Fibroblast of lung (primary cell): ENCODE data around the gene G3BP2. TPM values are rescaled to one million over a fixed set of nuclear protein-coding genes. Genes with fewer than 3 reads are reported as not detected.

ENCODE experiments used
- DNase-seq, 2 donors: peaks; one replicate each; pipeline versions ENCODE4 v3.0.0 to v3.0.0-alpha.2; 2010; ENCODE audit warnings: low read depth in 2 of 2
- H2AFZ ChIP-seq: 2 replicates; pipeline ENCODE4 v1.5.1; 2012; ENCODE audit warnings: low read length, control low read depth, inconsistent platforms
- H3K27ac ChIP-seq: 2 replicates; pipeline ENCODE4 v1.5.1; 2011; ENCODE audit warnings: low read length, control low read depth; ENCODE audit not compliant: insufficient read depth
- H3K27me3 ChIP-seq: 2 replicates; pipeline ENCODE4 v1.5.1; 2011; ENCODE audit warnings: mild to moderate bottlenecking, low read length; ENCODE audit not compliant: control insufficient read depth, insufficient read depth
- H3K36me3 ChIP-seq: 2 replicates; pipeline ENCODE4 v1.5.1; 2011; ENCODE audit warnings: low read length; ENCODE audit not compliant: control insufficient read depth, insufficient read depth
- H3K4me1 ChIP-seq: 2 replicates; pipeline ENCODE4 v1.5.1; 2011; ENCODE audit warnings: low read length; ENCODE audit not compliant: control insufficient read depth, insufficient read depth; ENCODE audit errors: extremely low read depth
- H3K4me2 ChIP-seq: 2 replicates; pipeline ENCODE4 v1.5.1; 2011; ENCODE audit warnings: low read length, control low read depth; ENCODE audit not compliant: insufficient read depth; ENCODE audit errors: extremely low read depth
- H3K4me3 ChIP-seq, 4 experiments: fragments of 200-600 bp in 1 of 4; sonication (generic) in 1 of 4; replicated peaks in 1 of 4; 2 replicates each; pipeline ENCODE4 v1.5.1; 2011 to 2016; ENCODE audit warnings: low read length in 4 of 4, low read depth in 3 of 4, mild to moderate bottlenecking in 3 of 4, control low read depth in 2 of 4, inconsistent platforms in 1 of 4, mixed read lengths in 1 of 4; ENCODE audit not compliant: insufficient read depth in 1 of 4; ENCODE audit errors: control extremely low read depth in 1 of 4
- H3K79me2 ChIP-seq: 2 replicates; pipeline ENCODE4 v1.5.1; 2012; ENCODE audit warnings: mild to moderate bottlenecking, low read length, inconsistent platforms; ENCODE audit not compliant: control insufficient read depth, insufficient read depth
- H3K9ac ChIP-seq: 2 replicates; pipeline ENCODE4 v1.5.1; 2011; ENCODE audit warnings: mild to moderate bottlenecking, low read length, control low read depth; ENCODE audit not compliant: insufficient read depth
- H3K9me3 ChIP-seq: 2 replicates; pipeline ENCODE4 v1.5.1; 2012; ENCODE audit warnings: low read depth, low read length; ENCODE audit not compliant: control insufficient read depth, insufficient read depth
- H4K20me1 ChIP-seq: 2 replicates; pipeline ENCODE4 v1.5.1; 2011; ENCODE audit warnings: low read length; ENCODE audit not compliant: control insufficient read depth, insufficient read depth; ENCODE audit errors: extremely low read depth
- CTCF ChIP-seq, 2 donors: IDR thresholded peaks in 1 of 2; conservative IDR thresholded peaks in 1 of 2; 1 replicate in 1 of 2; 2 replicates in 1 of 2; pipeline ENCODE4 v1.5.1; 2011 to 2012; ENCODE audit warnings: low read length in 2 of 2, control low read depth in 1 of 2, inconsistent platforms in 1 of 2, low read depth in 1 of 2, mild to moderate bottlenecking in 1 of 2
- EZH2 ChIP-seq: IDR thresholded peaks from 2 replicates; pipeline ENCODE4 v1.5.1; 2012; ENCODE audit warnings: low read length, control low read depth, mild to moderate bottlenecking; ENCODE audit errors: missing control alignments
- polyA plus RNA-seq, 2 donors: library from polyadenylated mRNA; depleted of rRNA in 1 of 2; stranded (reverse) in 1 of 2; unstranded in 1 of 2; fragments of >200 nt; gene quantifications; 2 replicates each; pipeline ENCODE4 v1.2.1, GENCODE V29; 2011 to 2012; ENCODE audit warnings: missing spikeins in 1 of 2
- total RNA-seq: library from RNA; depleted of rRNA; stranded (reverse); fragments of >200 nt; gene quantifications from 2 replicates; pipeline ENCODE4 v1.2.1, GENCODE V29; 2014

Gene G3BP2
- total and polyA plus RNA-seq, 2 donors (not counting 1 experiment from before 2014, with no cell fraction given) = 143 TPM

DNA sequence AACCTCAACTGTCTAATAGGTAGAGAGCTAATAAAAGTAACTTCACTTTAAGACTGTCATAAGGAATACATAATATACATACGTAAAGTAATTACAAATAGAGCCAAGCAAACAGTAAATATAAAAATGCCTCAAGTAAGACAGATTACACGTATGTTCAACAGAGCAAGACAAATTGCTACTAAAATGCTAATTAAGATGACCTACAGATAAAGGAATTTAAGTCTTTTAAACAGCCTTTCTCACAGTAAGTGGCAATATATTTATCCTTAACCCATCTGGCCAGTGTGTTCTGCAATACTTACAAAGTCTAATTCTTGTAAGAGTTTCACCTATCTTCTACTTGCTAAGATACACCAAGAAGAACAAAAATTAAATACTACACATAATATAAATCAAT lies 12.7 kb downstream of the G3BP2 start:
- no peak overlapping the region for H3K4me3 ChIP-seq
- no peak overlapping the region for H2AFZ ChIP-seq
- DNase-seq = peak in 1 of 2 donors; percentile 48
- no peak overlapping the region for H3K9ac ChIP-seq
- TF ChIP-seq CTCF (conservative IDR thresholded peaks at IDR 0.05 in 1 of 2, IDR thresholded peaks at IDR 0.05 in 1 of 2; ENCODE audit: low read depth in 1 of 2, low read length in 2 of 2) = no peak
- no peak for TF ChIP-seq EZH2
- peaks cover 10% of the 10 kb centered on the region for H3K4me1 ChIP-seq
- H3K4me2 ChIP-seq = no peak overlapping the region
- no peak overlapping the region for H3K27ac ChIP-seq
- no peaks in the 10 kb centered on the region for H3K27me3 ChIP-seq
- H3K36me3 ChIP-seq = peaks cover 4% of the 10 kb centered on the region
- peaks cover 53% of the 10 kb centered on the region for H3K79me2 ChIP-seq
- no peaks in the 10 kb centered on the region for H4K20me1 ChIP-seq
- H3K9me3 ChIP-seq = no peaks in the 10 kb centered on the region

DNA sequence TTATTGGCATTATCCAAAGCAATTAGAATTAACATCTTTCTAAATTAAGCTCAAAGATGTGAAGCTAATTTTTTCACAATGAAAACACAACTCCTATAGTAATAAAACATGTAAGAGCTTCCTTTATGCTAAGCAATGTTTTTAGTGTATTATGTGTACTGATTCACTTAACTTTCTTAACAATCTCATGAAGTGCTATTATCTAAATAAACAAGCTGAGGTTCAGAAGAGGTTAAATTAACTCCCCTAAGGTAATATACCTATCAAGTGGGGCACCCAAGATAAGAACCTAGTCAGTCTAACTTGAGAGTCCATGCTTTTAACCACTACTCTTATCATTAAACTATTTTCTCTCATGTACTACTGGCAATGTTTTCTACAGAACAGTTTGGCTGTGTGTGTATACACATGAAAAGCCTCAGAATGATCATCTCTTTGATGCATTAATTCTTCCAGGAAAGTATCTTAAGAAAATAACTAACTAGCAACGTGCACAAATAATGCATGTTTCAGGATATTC lies 13.6 kb downstream of the G3BP2 start:
- Histone ChIP-seq H3K27me3 (no peaks in the 10 kb centered on the region), H3K4me2 (peak overlapping the region; percentile 25), H3K27ac (no peak overlapping the region), H4K20me1 (no peaks in the 10 kb centered on the region), H3K9ac (no peak overlapping the region), H3K36me3 (peaks cover 6% of the 10 kb centered on the region), H3K79me2 (peaks cover 44% of the 10 kb centered on the region), H3K4me1 (peaks cover 10% of the 10 kb centered on the region), H3K4me3 (no peak overlapping the region), H2AFZ (no peak overlapping the region), H3K9me3 (no peaks in the 10 kb centered on the region)
- DNase-seq = no peak
- TF ChIP-seq CTCF (conservative IDR thresholded peaks at IDR 0.05 in 1 of 2, IDR thresholded peaks at IDR 0.05 in 1 of 2; ENCODE audit: low read depth in 1 of 2, low read length in 2 of 2) = no peak
- TF ChIP-seq EZH2 = no peak

DNA sequence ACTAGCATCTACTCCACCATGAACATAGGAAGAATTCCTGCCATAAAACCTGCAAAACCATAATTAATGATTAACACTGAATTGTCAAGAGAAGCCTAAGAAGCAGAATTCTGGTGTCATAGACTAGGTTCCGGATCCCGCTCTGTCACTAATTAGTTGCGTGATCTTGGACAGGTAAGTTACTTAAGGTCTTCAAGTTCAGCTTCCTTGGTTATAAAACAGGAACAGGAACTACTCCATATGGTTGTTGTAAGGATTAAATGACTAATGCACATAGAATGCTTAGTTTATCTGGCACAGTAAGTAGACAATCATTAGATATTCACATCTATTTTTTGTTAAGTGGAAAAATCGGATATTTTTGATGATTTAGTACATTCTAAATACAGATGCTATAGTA lies 14.3 kb downstream of the G3BP2 start:
- Histone ChIP-seq H4K20me1 (no peaks in the 10 kb centered on the region), H3K9me3 (no peaks in the 10 kb centered on the region), H2AFZ (no peak overlapping the region), H3K4me1 (peaks cover 10% of the 10 kb centered on the region), H3K4me2 (peak overlapping the region; percentile 25), H3K9ac (no peak overlapping the region), H3K27ac (no peak overlapping the region), H3K79me2 (peaks cover 37% of the 10 kb centered on the region), H3K27me3 (no peaks in the 10 kb centered on the region), H3K36me3 (peaks cover 8% of the 10 kb centered on the region), H3K4me3 (no peak overlapping the region)
- peak; percentile 37 to 66 for DNase-seq
- TF ChIP-seq CTCF (conservative IDR thresholded peaks at IDR 0.05 in 1 of 2, IDR thresholded peaks at IDR 0.05 in 1 of 2; ENCODE audit: low read depth in 1 of 2, low read length in 2 of 2) (no peak), EZH2 (no peak)
